ENCODE data around the gene HTR4. TPM values are rescaled to one million over a fixed set of nuclear protein-coding genes. Genes with fewer than 3 reads are reported as not detected.

The HTR4 gene
- total RNA-seq, 1 donor from 2014 or later = not detected

DNA sequence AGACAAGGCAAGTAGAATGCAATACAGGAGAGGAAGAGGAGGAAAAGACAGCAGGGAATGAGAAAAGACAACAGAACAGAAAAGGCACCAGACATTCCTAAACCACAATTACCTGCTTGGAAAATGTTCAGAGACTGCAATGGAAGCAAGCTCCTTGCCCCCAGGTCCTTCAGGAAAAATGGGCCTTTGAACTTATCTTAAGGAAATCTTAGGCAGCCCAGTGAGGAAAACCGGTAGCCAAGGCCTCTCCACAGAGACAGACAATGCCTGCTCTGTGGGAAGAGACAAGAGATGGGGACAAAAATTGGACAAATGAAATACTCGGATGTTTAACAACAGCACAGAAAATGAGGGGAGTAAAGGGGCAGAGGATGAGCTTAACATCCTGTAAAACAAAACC lies 31.2 kb downstream of the HTR4 start:
- Mint-ChIP-seq H3K4me1 (ENCODE audit: low read depth) (no peaks in the 10 kb centered on the region), H3K36me3 (ENCODE audit: low read depth) (no peaks in the 10 kb centered on the region), H3K27me3 (ENCODE audit: low read depth) (peaks cover 23% of the 10 kb centered on the region), H3K27ac (ENCODE audit: unreplicated experiment) (no peak overlapping the region), H3K9me3 (ENCODE audit: low read depth) (no peaks in the 10 kb centered on the region), H3K4me3 (ENCODE audit: unreplicated experiment) (no peak overlapping the region)
- no peak for DNase-seq (ENCODE audit: low spot score)
- TF ChIP-seq, protein P1, sequence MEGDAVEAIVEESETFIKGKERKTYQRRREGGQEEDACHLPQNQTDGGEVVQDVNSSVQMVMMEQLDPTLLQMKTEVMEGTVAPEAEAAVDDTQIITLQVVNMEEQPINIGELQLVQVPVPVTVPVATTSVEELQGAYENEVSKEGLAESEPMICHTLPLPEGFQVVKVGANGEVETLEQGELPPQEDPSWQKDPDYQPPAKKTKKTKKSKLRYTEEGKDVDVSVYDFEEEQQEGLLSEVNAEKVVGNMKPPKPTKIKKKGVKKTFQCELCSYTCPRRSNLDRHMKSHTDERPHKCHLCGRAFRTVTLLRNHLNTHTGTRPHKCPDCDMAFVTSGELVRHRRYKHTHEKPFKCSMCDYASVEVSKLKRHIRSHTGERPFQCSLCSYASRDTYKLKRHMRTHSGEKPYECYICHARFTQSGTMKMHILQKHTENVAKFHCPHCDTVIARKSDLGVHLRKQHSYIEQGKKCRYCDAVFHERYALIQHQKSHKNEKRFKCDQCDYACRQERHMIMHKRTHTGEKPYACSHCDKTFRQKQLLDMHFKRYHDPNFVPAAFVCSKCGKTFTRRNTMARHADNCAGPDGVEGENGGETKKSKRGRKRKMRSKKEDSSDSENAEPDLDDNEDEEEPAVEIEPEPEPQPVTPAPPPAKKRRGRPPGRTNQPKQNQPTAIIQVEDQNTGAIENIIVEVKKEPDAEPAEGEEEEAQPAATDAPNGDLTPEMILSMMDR (IDR thresholded peaks at IDR 0.05) = no peak

DNA sequence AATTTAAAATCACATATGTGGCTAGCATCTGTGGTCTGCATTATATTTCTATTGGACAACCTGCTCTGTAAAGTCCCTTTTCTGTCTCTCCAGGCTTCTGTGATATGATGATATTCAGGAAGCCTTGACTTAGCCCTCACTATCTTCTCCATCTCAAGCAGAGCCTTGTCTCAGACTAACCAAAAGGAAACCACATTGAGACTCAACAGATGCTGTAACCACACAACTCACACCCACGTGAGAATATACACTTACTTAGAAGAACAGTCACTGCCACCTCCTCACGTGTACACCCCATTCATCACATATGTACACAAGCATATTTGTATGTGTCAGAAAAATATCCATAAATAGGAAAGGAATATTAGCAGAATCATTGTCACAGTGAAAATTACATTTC lies 33.6 kb downstream of the HTR4 start:
- no peak overlapping the region for H3K27ac Mint-ChIP-seq (ENCODE audit: unreplicated experiment)
- no peak for DNase-seq (ENCODE audit: low spot score)
- H3K4me3 Mint-ChIP-seq (ENCODE audit: unreplicated experiment) = no peak overlapping the region
- TF ChIP-seq, protein P1 (IDR thresholded peaks at IDR 0.05) = no peak
- no peaks in the 10 kb centered on the region for H3K36me3 Mint-ChIP-seq (ENCODE audit: low read depth)
- no peaks in the 10 kb centered on the region for H3K4me1 Mint-ChIP-seq (ENCODE audit: low read depth)
- peaks cover 21% of the 10 kb centered on the region for H3K27me3 Mint-ChIP-seq (ENCODE audit: low read depth)
- H3K9me3 Mint-ChIP-seq (ENCODE audit: low read depth) = no peaks in the 10 kb centered on the region

DNA sequence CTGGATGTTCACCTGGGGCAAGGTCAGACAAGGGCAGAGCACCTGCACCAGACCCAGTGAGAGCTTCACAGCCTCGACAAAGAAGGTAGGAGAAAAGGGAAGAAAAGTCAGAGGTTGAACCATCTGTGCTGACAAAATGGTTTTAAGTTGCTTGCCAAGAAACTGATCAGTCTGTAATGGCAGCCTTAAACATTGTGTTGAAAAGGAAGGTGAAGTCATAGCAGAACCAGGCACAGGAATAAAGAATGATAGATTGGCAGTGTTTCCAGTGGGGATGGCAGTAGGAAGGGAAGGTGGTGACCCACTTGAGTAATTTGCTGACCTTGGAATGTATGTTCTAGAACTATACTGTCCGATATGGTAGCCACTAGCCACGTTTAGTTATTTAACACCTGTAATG lies 34.2 kb downstream of the HTR4 start:
- Mint-ChIP-seq H3K36me3 (ENCODE audit: low read depth) (no peaks in the 10 kb centered on the region), H3K4me1 (ENCODE audit: low read depth) (no peaks in the 10 kb centered on the region), H3K27me3 (ENCODE audit: low read depth) (peaks cover 21% of the 10 kb centered on the region), H3K9me3 (ENCODE audit: low read depth) (no peaks in the 10 kb centered on the region), H3K27ac (ENCODE audit: unreplicated experiment) (no peak overlapping the region), H3K4me3 (ENCODE audit: unreplicated experiment) (no peak overlapping the region)
- TF ChIP-seq, protein P1 (IDR thresholded peaks at IDR 0.05) = no peak
- no peak for DNase-seq (ENCODE audit: low spot score)

DNA sequence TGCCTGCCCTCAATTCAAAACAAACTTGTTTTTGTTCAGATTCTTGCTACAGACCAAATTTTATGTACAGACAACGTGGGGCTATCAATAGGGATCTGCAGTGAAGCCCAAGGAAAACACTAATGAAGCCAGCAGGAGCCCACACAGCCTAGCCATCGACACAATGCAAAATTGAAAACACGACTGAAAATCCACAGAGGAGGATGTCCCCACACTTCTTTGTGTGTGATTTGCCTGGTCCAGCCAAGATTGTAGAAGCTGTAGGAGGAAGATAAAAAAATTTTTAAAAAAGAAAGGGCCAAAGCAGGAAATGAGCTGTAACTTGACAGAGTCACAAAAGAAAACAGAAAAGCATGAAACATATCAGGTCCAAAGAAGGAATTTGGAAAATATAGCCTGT lies 34.8 kb downstream of the HTR4 start:
- H3K4me1 Mint-ChIP-seq (ENCODE audit: low read depth) = no peaks in the 10 kb centered on the region
- peaks cover 21% of the 10 kb centered on the region for H3K27me3 Mint-ChIP-seq (ENCODE audit: low read depth)
- H3K36me3 Mint-ChIP-seq (ENCODE audit: low read depth) = no peaks in the 10 kb centered on the region
- H3K27ac Mint-ChIP-seq (ENCODE audit: unreplicated experiment) = no peak overlapping the region
- TF ChIP-seq, protein P1 (IDR thresholded peaks at IDR 0.05) = no peak
- no peaks in the 10 kb centered on the region for H3K9me3 Mint-ChIP-seq (ENCODE audit: low read depth)
- no peak overlapping the region for H3K4me3 Mint-ChIP-seq (ENCODE audit: unreplicated experiment)
- DNase-seq (ENCODE audit: low spot score) = no peak

DNA sequence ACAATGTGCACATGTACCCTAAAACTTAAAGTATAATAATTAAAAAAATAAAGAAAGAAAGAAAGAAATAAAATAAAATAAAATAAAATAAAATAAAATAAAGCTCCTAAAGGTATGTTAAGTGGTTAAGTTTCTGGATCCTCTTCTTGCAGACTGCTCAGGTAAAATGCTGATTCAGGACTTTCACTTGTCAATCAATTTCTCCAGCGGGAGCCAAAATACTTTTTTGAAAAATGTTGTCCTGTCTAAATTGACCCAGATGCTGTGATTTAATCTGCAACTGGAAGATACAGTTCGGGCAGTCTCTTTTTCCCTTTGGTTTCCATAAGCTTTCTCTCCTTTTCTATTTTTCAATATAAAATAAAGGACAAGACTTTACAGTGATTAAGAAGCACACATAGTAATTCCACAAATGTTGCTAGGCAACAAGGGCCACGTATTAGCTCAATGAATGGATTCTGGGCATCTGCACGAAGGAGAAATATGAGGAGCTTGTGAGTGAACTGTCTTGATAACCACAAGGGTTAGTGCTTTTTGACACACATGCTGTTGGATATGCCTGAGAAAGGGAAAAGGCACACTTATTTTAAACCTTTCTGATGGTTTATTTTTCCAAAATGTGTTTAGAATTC lies 38.6 kb downstream of the HTR4 start:
- H3K27ac Mint-ChIP-seq (ENCODE audit: unreplicated experiment) = no peak overlapping the region
- H3K4me3 Mint-ChIP-seq (ENCODE audit: unreplicated experiment) = no peak overlapping the region
- TF ChIP-seq, protein P1 (IDR thresholded peaks at IDR 0.05) = no peak
- H3K9me3 Mint-ChIP-seq (ENCODE audit: low read depth) = no peaks in the 10 kb centered on the region
- no peaks in the 10 kb centered on the region for H3K4me1 Mint-ChIP-seq (ENCODE audit: low read depth)
- H3K36me3 Mint-ChIP-seq (ENCODE audit: low read depth) = no peaks in the 10 kb centered on the region
- peaks cover 11% of the 10 kb centered on the region for H3K27me3 Mint-ChIP-seq (ENCODE audit: low read depth)
- no peak for DNase-seq (ENCODE audit: low spot score)

Measured in chondrocyte (in vitro differentiated cells).